Measurements from ENCODE around the gene ACTR5.

Gene ACTR5

GRCh38 chr20:38766071-38766470 lies 17.8 kb downstream of the ACTR5 start:
- TF ChIP-seq FOXP2 (optimal IDR thresholded peaks at IDR 0.05; ENCODE audit: control extremely low read depth, extremely low read length, insufficient read depth) (no peak), EZH2 (IDR thresholded peaks at IDR 0.05) (no peak), POLR2AphosphoS5 (IDR thresholded peaks at IDR 0.05; ENCODE audit: borderline replicate concordance, low read depth, low read length) (no peak)
- H3K27ac ChIP-seq, result no peak overlapping the region
- no peak for DNase-seq (ENCODE audit: low read depth, low spot score)
- H3K4me3 ChIP-seq, result no peak overlapping the region
- no peaks in the 10 kb centered on the region for H3K9me3 ChIP-seq (ENCODE audit: low read depth, low read length)
- H3K9ac ChIP-seq (ENCODE audit: insufficient read length), result no peak overlapping the region
- H3K36me3 ChIP-seq (ENCODE audit: insufficient read depth, low read length), result peaks cover 53% of the 10 kb centered on the region

- Histone ChIP-seq H3K4me3 (no peak overlapping the region), H3K27ac (no peak overlapping the region), H3K36me3 (ENCODE audit: insufficient read depth, low read length) (peaks cover 62% of the 10 kb centered on the region), H3K9me3 (ENCODE audit: low read depth, low read length) (no peaks in the 10 kb centered on the region), H3K9ac (ENCODE audit: insufficient read length) (no peak overlapping the region)
- no peak for TF ChIP-seq FOXP2 (optimal IDR thresholded peaks at IDR 0.05; ENCODE audit: control extremely low read depth, extremely low read length, insufficient read depth)
- TF ChIP-seq EZH2 (IDR thresholded peaks at IDR 0.05), result no peak
- TF ChIP-seq POLR2AphosphoS5 (IDR thresholded peaks at IDR 0.05; ENCODE audit: borderline replicate concordance, low read depth, low read length), result no peak
- no peak for DNase-seq (ENCODE audit: low read depth, low spot score)
These were observed 21.4 kb downstream of the ACTR5 start for GRCh38 chr20:38769376-38770295.

- peaks cover 57% of the 10 kb centered on the region for H3K36me3 ChIP-seq (ENCODE audit: insufficient read depth, low read length)
These were observed 22.3 kb downstream of the ACTR5 start for GRCh38 chr20:38770546-38770945.

GRCh38 chr20:38770970-38771369 lies 22.7 kb downstream of the ACTR5 start:
- no peak overlapping the region for H3K4me3 ChIP-seq
- DNase-seq (ENCODE audit: low read depth, low spot score), result no peak
- H3K9ac ChIP-seq (ENCODE audit: insufficient read length), result no peak overlapping the region
- no peak overlapping the region for H3K27ac ChIP-seq
- no peaks in the 10 kb centered on the region for H3K9me3 ChIP-seq (ENCODE audit: low read depth, low read length)
- TF ChIP-seq POLR2AphosphoS5 (IDR thresholded peaks at IDR 0.05; ENCODE audit: borderline replicate concordance, low read depth, low read length) (no peak), EZH2 (IDR thresholded peaks at IDR 0.05) (no peak), FOXP2 (optimal IDR thresholded peaks at IDR 0.05; ENCODE audit: control extremely low read depth, extremely low read length, insufficient read depth) (no peak)
- H3K36me3 ChIP-seq (ENCODE audit: insufficient read depth, low read length), result peaks cover 53% of the 10 kb centered on the region

More at GRCh38 chr20:38770546-38770945, 22.3 kb downstream of the ACTR5 start:
- Histone ChIP-seq H3K4me3 (no peak overlapping the region), H3K27ac (no peak overlapping the region), H3K9me3 (ENCODE audit: low read depth, low read length) (no peaks in the 10 kb centered on the region), H3K9ac (ENCODE audit: insufficient read length) (no peak overlapping the region)
- no peak for DNase-seq (ENCODE audit: low read depth, low spot score)
- TF ChIP-seq EZH2 (IDR thresholded peaks at IDR 0.05) (no peak), POLR2AphosphoS5 (IDR thresholded peaks at IDR 0.05; ENCODE audit: borderline replicate concordance, low read depth, low read length) (no peak), FOXP2 (optimal IDR thresholded peaks at IDR 0.05; ENCODE audit: control extremely low read depth, extremely low read length, insufficient read depth) (no peak)

GRCh38 chr20:38771621-38772020 lies 23.4 kb downstream of the ACTR5 start:
- no peak overlapping the region for H3K4me3 ChIP-seq
- TF ChIP-seq POLR2AphosphoS5 (IDR thresholded peaks at IDR 0.05; ENCODE audit: borderline replicate concordance, low read depth, low read length) (no peak), EZH2 (IDR thresholded peaks at IDR 0.05) (no peak)
- no peak overlapping the region for H3K27ac ChIP-seq
- no peak overlapping the region for H3K9ac ChIP-seq (ENCODE audit: insufficient read length)
- H3K36me3 ChIP-seq (ENCODE audit: insufficient read depth, low read length), result peaks cover 50% of the 10 kb centered on the region
- no peak for DNase-seq (ENCODE audit: low read depth, low spot score)
- no peaks in the 10 kb centered on the region for H3K9me3 ChIP-seq (ENCODE audit: low read depth, low read length)

- Histone ChIP-seq H3K9me3 (ENCODE audit: low read depth, low read length) (no peaks in the 10 kb centered on the region), H3K27ac (no peak overlapping the region), H3K36me3 (ENCODE audit: insufficient read depth, low read length) (peaks cover 39% of the 10 kb centered on the region), H3K9ac (ENCODE audit: insufficient read length) (no peak overlapping the region), H3K4me3 (no peak overlapping the region)
- DNase-seq (ENCODE audit: low read depth, low spot score), result no peak
- TF ChIP-seq FOXP2 (optimal IDR thresholded peaks at IDR 0.05; ENCODE audit: control extremely low read depth, extremely low read length, insufficient read depth) (no peak), EZH2 (IDR thresholded peaks at IDR 0.05) (no peak), POLR2AphosphoS5 (IDR thresholded peaks at IDR 0.05; ENCODE audit: borderline replicate concordance, low read depth, low read length) (no peak)
These were observed 25.9 kb downstream of the ACTR5 start for GRCh38 chr20:38774167-38774566.

- Histone ChIP-seq H3K9ac (ENCODE audit: insufficient read length) (no peak overlapping the region), H3K27ac (no peak overlapping the region), H3K9me3 (ENCODE audit: low read depth, low read length) (no peaks in the 10 kb centered on the region), H3K4me3 (no peak overlapping the region), H3K36me3 (ENCODE audit: insufficient read depth, low read length) (peaks cover 31% of the 10 kb centered on the region)
- no peak for DNase-seq (ENCODE audit: low read depth, low spot score)
- TF ChIP-seq POLR2AphosphoS5 (IDR thresholded peaks at IDR 0.05; ENCODE audit: borderline replicate concordance, low read depth, low read length) (no peak), FOXP2 (optimal IDR thresholded peaks at IDR 0.05; ENCODE audit: control extremely low read depth, extremely low read length, insufficient read depth) (no peak), EZH2 (IDR thresholded peaks at IDR 0.05) (no peak)
These were observed 28.1 kb downstream of the ACTR5 start for GRCh38 chr20:38776363-38776762.

- Histone ChIP-seq H3K27ac (no peak overlapping the region), H3K9ac (ENCODE audit: insufficient read length) (no peak overlapping the region), H3K4me3 (no peak overlapping the region), H3K9me3 (ENCODE audit: low read depth, low read length) (no peaks in the 10 kb centered on the region), H3K36me3 (ENCODE audit: insufficient read depth, low read length) (peaks cover 3% of the 10 kb centered on the region)
- DNase-seq (ENCODE audit: low read depth, low spot score), result no peak
- TF ChIP-seq FOXP2 (optimal IDR thresholded peaks at IDR 0.05; ENCODE audit: control extremely low read depth, extremely low read length, insufficient read depth) (no peak), EZH2 (IDR thresholded peaks at IDR 0.05) (no peak), POLR2AphosphoS5 (IDR thresholded peaks at IDR 0.05; ENCODE audit: borderline replicate concordance, low read depth, low read length) (no peak)
These were observed 31.2 kb downstream of the ACTR5 start for GRCh38 chr20:38779247-38780097.
